Kasumi-1 (cell line): ENCODE measurements around the gene ASXL1.
A peak's percentile ranks its signal among the peaks of the same experiment; 100 is the strongest.

ENCODE experiments used
- DNase-seq, 2 experiments: peaks; one replicate each; lab custom pipeline; 2025; lab: John Stamatoyannopoulos, UW

ASXL1 gene

DNA sequence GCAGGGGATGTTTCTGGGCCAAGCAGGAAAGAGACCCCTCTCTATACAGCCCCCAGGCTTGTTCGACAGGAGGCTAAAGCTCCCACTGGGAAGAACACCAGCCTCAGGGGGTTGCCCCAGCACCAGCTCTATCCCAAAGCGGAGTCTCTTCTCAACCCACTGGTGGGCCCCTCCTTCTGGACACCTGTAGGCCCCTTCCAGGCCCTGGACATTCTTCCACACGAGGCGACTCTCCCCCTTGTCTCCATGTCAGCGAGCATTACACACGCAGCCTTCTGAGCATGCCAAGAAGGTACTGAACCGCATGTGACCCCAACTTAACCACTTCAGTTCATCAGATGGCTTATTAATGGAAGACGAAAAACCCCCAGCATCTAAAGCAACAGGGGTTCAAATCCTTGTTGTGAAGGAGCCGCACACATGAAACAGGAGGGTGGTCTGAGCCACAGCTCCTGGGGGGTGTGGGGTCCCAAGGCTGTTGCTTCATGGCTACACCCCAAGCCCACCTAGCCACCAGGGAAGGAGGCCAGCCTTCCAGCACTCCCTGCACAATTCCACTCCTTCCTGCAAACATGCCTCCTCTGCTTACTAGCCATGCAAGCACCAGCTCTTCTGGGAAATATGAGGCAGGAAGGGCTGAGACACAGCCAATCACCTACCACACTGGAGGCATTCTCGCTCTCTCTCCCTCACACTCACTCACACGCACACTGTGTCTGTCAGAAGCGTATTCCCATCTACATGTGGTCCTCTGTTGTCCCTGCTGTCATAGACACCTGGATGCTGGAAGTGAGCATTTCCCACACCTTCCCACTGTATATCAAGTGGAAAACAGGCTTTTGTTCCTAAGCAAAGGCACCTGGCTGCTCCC lies 122.5 kb downstream of the ASXL1 start:
- no peak for DNase-seq

DNA sequence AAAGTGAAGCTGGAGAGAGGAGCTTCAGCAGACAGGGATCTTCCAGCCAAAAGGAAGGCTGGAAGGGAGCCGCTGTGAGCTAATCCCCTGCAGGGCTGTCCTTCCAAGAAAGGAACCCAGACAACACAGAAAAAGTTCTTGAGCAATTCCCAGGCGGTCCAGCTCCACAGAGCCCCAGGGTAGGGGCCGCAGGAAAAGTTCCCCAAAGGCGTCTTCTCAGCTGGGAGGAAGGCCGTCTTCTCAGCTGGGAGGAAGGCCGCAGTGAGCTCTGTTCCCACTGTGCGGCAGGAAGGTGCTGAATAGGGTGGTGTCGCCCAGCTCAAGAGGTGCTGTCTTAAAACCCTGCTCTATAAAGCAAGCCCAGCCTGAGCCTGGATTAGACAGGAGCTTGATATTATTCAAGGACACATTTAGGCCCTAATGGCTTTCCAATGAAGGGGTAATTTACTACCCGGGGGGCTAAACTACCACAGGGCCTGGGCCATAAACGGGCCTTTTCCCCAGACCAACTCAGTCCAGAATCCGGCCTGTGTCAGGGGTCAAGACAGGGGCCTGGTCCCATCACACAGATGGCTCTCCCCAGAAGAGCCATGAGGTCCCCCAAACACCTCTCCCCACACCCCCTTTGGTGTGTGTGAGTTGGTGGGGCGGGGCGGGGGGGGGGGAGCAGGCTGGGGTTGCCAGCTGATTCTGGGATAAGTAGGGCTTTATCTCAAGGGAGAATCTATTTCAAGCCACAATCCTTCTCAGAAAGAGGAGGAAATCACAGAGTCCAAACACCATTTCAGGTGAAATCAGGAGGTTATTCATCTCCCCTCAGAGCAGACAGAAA lies 123.4 kb downstream of the ASXL1 start:
- no peak for DNase-seq

DNA sequence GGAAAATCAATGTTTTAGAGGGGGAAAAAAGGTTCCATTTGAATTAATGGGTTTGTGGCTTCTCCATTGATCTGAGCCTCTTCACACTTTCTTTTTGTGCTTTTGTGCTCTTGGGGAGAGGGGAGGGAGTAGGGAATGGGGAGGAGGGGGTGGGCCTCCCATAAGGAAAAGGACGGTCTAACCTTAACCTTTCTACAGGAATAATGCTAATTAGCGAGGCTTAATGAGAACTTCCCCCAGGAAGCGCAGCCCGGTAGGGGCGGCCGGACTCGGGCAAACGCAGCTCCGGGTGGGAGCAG lies 124.0 kb downstream of the ASXL1 start:
- no peak for DNase-seq

DNA sequence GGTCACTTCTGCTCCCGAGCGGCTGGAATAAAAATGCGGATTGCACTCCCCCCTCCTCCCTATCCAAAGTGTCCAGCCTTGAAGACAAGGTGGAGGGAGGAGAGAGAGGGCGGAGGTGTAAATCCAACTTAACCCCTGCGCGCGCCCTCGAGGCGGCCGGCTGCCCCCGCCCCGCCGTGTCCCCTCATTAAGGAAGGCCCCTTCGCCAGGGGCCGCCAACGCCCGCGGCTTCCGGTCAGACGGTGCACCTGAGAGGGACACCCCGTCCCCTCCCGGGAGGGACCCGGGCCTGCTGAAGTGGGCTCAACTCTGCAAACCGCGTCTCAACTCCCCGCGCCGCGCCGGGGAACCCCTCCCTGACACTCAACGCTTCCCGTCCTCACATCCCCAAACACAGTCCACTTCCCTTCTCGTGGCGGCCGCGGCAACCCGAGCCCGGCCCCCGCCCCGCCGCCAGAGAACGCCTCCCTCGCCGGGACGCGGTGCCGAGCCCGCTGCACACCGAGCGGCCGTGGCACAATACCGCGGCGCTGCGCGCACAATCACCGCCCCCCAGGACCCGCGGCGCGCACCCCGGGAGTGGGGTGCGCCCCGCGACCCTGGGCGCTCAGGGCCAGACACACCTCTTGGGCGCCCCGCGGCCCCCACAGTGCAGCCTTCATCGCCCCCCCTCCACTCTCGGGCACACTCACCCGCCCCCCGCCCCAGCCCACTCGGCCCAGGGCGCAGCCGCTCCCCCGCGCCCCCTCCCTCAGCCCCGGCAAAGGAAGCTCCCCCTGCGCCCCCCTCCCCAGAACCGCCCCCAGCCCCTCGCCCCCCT lies 124.5 kb downstream of the ASXL1 start:
- peak in 1 of 2 experiments; percentile 52 for DNase-seq

DNA sequence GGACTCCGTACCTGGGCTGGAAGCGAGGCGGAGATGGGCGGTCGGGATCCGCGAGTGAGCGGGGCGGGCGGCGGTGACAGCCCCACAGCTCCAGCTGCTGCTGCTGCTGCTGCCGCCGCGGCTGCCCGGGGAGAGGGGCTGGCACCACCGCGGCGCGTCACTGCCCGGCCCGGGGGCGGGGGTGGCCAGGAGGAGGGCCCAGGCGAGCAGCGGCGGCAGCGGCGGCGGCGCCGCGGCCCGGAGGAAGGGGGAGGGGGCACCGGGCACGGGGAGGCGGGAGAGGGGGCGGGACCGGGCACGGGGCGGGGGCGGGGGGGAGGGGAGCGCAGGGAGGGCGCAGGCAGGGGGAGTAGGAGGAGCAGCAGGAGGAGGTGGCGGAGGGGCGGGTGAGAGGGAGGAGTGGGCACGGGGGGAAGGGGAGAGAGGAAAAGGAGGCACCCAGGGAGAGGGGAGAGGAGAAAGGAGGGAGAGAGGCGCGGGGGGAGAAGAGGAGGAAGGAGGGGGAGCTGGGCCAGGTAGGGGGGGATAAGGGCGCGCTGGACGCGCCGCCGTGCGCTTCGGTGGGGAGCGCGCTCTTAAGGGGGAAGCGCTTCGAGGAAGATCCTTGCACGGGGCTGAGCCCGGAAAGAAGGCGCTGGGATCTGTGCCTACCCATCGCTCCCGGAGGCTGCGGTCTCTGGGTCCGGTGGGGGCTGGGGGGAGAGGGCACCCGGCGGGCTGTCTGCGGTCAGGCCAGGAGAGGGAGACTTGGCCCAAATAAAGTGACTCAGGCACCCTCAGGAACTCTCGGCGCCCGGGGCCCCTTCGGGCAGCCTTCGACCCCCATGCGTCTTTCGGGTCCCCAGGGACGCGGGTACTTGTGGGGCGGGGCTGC lies 125.5 kb downstream of the ASXL1 start:
- DNase-seq, result peak; percentile 65 to 70

DNA sequence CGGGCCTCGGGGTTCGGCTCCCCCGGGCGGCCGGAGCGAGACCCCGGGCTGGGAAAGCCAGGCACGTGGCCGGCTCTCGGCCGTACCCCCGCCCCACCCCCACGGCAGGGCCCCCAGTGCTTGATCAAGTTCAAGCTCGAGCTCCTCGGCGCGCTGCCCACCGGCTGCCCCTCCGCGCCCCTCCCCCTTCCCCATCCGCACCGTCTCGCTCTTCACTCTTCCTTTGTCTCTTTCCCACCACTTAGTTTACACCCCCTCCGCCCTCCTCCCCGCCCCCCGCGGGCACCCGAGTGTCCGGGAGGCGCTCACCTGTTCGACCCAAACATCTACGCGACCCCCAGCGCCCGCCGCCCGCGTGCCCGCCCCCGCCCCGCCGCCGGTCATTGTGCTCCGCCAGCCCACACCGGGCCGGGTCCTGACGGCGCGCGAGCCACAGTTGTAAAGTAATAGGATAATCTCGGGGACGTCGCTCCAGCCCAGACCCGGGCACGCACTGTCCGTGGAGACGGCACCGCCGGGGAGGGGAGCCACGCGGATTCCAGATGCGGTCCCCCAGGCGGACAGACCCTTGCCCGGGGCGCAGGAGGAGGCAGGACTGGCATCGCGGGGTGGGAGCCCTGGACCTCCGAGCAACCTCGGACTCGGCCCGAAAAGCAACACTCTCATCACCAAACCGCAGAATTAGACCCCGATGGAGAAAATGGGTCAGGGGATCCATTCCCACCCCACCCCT lies 126.3 kb downstream of the ASXL1 start:
- DNase-seq, result no peak

DNA sequence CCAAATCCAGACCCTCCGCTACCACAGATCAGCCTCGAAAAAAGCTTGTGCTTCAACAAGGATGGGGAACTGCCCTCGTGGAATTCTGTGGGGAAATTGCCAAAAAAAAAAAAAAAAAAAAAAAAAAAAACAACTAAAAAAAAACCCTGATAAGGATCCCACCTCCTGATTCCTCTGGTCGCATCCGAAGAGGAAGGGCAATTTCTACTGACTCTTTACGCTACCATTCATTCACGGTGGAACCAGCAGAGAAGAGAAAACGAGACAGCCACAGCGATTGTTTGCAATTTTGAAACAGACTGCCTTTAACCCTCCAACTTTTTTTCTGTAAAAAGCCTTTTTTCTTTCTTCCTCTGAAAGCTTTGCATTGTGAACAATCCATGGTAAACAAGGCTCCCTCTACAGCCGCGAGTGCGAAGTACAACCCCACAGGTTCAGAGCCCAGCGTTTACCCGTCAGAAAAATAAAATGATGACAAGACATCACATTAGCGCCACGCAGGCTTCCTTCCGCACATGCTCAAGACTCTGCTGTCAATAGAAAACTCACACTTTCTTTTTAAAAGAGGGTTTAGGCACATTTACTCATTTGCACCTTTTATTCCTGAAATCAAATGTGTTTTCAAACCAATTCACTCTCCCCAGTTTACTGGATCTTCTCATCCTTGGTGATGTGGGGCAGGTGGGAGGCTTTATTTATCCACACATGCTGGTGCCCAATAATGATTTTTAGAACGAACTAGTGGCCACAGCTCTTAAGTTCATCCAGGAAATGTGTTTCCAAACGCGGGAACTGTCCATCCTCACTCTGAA lies 127.0 kb downstream of the ASXL1 start:
- DNase-seq, result peak; percentile 91 to 95

DNA sequence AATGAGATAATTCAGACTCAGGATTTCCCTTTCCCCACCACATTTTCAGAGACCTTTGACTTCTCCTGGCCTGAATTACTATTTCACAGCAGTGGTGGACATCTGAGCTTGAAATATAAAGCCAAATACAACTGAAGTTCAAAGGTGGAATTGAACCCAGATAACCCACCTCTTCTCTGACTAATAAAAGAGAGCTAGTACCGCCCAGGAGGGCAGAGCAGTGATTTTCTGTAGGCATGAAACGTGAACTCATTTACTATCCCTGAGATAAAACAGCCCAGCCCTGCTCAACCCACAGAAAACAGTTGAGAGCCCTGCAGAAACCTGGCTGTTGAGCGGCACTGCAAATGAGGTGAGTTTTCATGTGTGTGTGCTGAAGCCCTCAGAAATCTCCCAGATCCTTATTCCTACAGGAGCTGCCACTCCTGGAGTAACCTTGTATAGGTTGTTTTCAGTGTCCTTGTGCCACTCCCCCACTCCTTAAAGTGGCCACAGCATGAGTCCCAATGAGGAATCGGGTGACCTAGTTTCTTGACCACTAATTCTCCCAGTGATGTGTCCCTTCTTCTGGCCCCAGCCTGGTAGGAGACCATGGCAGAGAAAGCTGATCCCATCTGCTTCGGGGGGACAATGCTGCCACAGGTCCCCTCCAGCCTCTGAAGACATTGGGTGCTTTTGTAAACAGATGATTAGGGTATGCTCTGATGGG lies 127.8 kb downstream of the ASXL1 start:
- no peak for DNase-seq

DNA sequence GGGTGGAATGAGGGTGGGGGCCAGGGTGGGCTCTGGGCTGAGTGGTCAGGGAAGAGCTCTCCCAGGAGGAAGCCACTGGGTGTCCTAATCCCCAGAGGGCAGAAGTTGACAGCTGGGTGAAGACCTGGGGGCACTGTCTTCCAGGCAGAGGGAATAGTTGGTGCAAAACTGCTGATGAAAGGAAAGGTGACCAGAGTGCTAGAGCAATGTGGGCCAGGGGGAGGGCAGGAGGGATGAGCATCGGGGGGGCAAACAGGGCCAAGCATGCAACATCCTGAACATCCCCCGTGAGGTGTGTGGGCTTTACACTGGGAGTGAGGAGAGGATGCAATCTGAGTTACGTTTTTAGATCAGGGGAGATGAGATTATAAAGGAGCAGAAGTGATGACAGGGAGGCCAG lies 129.2 kb downstream of the ASXL1 start:
- no peak for DNase-seq

DNA sequence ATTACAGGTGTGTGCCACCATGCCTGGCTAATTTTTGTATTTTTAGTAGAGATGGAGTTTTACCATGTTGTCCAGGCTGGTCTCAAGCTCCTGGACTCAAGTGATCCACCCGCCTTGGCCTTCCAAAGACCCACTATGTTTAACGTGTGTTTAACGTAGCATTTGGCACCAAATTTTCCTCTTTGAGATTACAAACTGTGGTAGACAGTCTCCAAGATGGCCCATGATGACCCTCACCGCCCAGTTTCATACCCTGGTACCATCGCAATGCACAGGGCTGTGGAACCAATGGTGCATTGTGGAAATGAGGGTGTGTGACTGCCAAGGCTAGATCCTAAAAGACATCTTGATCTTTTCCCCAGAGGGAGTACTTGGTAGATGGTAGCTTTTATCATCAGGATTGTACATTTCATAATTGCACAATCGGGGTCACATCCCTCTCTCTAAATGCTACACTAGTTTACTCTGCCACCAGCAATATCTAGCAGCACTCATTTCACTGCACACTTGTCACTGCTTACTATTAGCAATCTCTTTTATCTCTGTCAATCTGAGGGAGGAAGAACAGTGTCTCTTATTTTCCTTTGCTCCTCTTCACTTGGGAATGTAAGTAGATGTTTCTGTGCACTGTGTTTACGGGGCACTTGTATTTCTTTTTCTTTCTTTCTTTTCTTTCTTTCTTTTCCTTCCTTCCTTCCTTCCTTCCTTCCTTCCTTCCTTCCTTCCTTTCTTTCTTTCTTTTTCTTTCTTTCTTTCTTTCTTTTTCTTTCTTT lies 130.1 kb downstream of the ASXL1 start:
- DNase-seq, result no peak
